B cell (primary cell): ENCODE measurements around the gene RNF26. TPM values are rescaled to one million over a fixed set of nuclear protein-coding genes. Genes with fewer than 3 reads are reported as not detected.

ENCODE experiments used
- ATAC-seq: fragments of 200-7000 bp; cut with Tn5 transposase; one replicate; pipeline ENCODE4 v1.10.0; 2021; ENCODE audit warnings: low read depth, mild to moderate bottlenecking, moderate number of reproducible peaks, moderate library complexity
- CTCF ChIA-PET: fragments of 350-600 bp; sonication (Branson Sonifier 250); formaldehyde crosslinking; loops from one replicate; lab custom pipeline; 2021; ENCODE audit warnings: antibody characterized with exemption, inconsistent platforms; lab: Charles Lee
- POLR2A ChIA-PET: fragments of 350-600 bp; sonication (Branson Sonifier 250); formaldehyde crosslinking; loops from one replicate; lab custom pipeline; 2021; ENCODE audit warnings: antibody characterized with exemption; lab: Charles Lee
- DNase-seq: peaks from one replicate; pipeline ENCODE4 v3.0.0; 2013
- H2AFZ ChIP-seq: 2 replicates; pipeline ENCODE4 v1.6.1; 2012; ENCODE audit warnings: mild to moderate bottlenecking, low read depth, low read length; ENCODE audit not compliant: insufficient read depth, poor library complexity, severe bottlenecking
- H3K27ac ChIP-seq, 2 donors: 1 replicate in 1 of 2; 2 replicates in 1 of 2; pipeline ENCODE4 v1.5.1; 2012 to 2013; ENCODE audit warnings: low read length in 2 of 2, mild to moderate bottlenecking in 2 of 2, moderate library complexity in 1 of 2
- H3K27me3 ChIP-seq, 4 experiments: fragments of 200-600 bp in 1 of 4; sonication (generic) in 1 of 4; replicated peaks in 1 of 4; 1 replicate in 2 of 4; 2 replicates in 2 of 4; pipeline versions ENCODE4 v1.6.1 to v1.7.0; 2013 to 2016; ENCODE audit warnings: low read length in 3 of 4, mild to moderate bottlenecking in 2 of 4, mixed read lengths in 1 of 4, moderate library complexity in 1 of 4; ENCODE audit not compliant: insufficient read depth in 4 of 4, control insufficient read depth in 3 of 4; ENCODE audit errors: control extremely low read depth in 1 of 4
- H3K36me3 ChIP-seq, 2 experiments: replicated peaks in 1 of 2; 1 replicate in 1 of 2; 2 replicates in 1 of 2; pipeline versions ENCODE4 v1.6.1 to v1.7.1; 2013; ENCODE audit warnings: low read length in 1 of 2; ENCODE audit not compliant: insufficient read depth in 2 of 2, control insufficient read depth in 1 of 2; ENCODE audit errors: control extremely low read depth in 1 of 2, extremely low read depth in 1 of 2
- H3K4me1 ChIP-seq, 2 donors: fragments of 200-600 bp in 1 of 2; sonication (generic) in 1 of 2; 1 replicate in 1 of 2; 2 replicates in 1 of 2; pipeline versions ENCODE4 v1.5.1 to v1.6.1; 2013 to 2017; ENCODE audit warnings: low read length in 2 of 2; ENCODE audit not compliant: control insufficient read depth in 2 of 2, insufficient read depth in 2 of 2
- H3K4me2 ChIP-seq: replicated peaks from 2 replicates; pipeline ENCODE3; 2012; ENCODE audit warnings: mild to moderate bottlenecking, low read depth, low read length; ENCODE audit not compliant: poor library complexity, severe bottlenecking
- H3K4me3 ChIP-seq, 5 experiments: fragments of 200-600 bp in 1 of 5; sonication (generic) in 1 of 5; 1 replicate in 3 of 5; 2 replicates in 2 of 5; pipeline versions ENCODE4 v1.5.1 to v1.7.0; 2011 to 2016; ENCODE audit warnings: low read length in 4 of 5, mild to moderate bottlenecking in 4 of 5, low read depth in 2 of 5, control low read depth in 1 of 5, moderate library complexity in 1 of 5; ENCODE audit not compliant: insufficient read depth in 1 of 5; ENCODE audit errors: control extremely low read depth in 1 of 5, extremely low read depth in 1 of 5
- H3K79me2 ChIP-seq: fragments of 200-600 bp; sonication (generic); one replicate; pipeline ENCODE4 v1.6.0; 2016; ENCODE audit warnings: low read length; ENCODE audit not compliant: control insufficient read depth, insufficient read depth
- H3K9ac ChIP-seq: fragments of 200-600 bp; sonication (generic); 2 replicates; pipeline ENCODE4 v1.6.1; 2017; ENCODE audit warnings: mild to moderate bottlenecking, low read length, moderate library complexity
- H3K9me3 ChIP-seq, 3 donors: one replicate each; pipeline versions ENCODE4 v1.6.1 to v1.7.1; 2013; ENCODE audit warnings: low read length in 2 of 3; ENCODE audit not compliant: control insufficient read depth in 2 of 3, insufficient read depth in 1 of 3; ENCODE audit errors: control extremely low read depth in 1 of 3
- H4K20me1 ChIP-seq: 2 replicates; pipeline ENCODE4 v1.6.0; 2012; ENCODE audit warnings: mild to moderate bottlenecking, low read length; ENCODE audit not compliant: insufficient read depth, control insufficient read depth, poor library complexity, severe bottlenecking
- H3K27ac Mint-ChIP-seq: one replicate; pipeline ENCODE4 v1.8.0; 2021; ENCODE audit warnings: mixed read lengths
- H3K27me3 Mint-ChIP-seq: one replicate; pipeline ENCODE4 v1.8.0; 2021; ENCODE audit warnings: mixed read lengths
- H3K4me1 Mint-ChIP-seq: one replicate; pipeline ENCODE4 v1.8.0; 2021; ENCODE audit warnings: mixed read lengths
- H3K4me3 Mint-ChIP-seq: one replicate; pipeline ENCODE4 v1.8.0; 2021; ENCODE audit warnings: mixed read lengths
- H3K9me3 Mint-ChIP-seq: one replicate; pipeline ENCODE4 v1.8.0; 2022; ENCODE audit warnings: mixed read lengths; ENCODE audit not compliant: insufficient read depth
- EZH2 ChIP-seq: IDR thresholded peaks from 2 replicates; pipeline ENCODE4 v1.6.1; 2012; ENCODE audit warnings: borderline replicate concordance, low read depth, mild to moderate bottlenecking, moderate library complexity, low read length; ENCODE audit not compliant: insufficient read depth, poor library complexity, severe bottlenecking
- WGBS: methylation state at CpG from one replicate; pipeline ENCODE4 v1.1.5; 2013; ENCODE audit warnings: missing lambda C conversion rate; ENCODE audit not compliant: insufficient coverage; 5-methylcytosine and 5-hydroxymethylcytosine counted together
- intact Hi-C: fragments of 100-400 bp; cut with micrococcal nuclease; formaldehyde crosslinking; loops from one replicate; pipeline ENCODE4 v1.10.0; 2022
- polyA plus RNA-seq: library from polyadenylated mRNA; depleted of rRNA; stranded (reverse); fragments of >200 nt; gene quantifications from 2 replicates; pipeline ENCODE4 v1.2.3, GENCODE V29; 2012
- total RNA-seq, 2 donors: library from RNA; stranded (reverse); fragments of 120-200 nt in 1 of 2; gene quantifications; 1 replicate in 1 of 2; 2 replicates in 1 of 2; pipeline versions ENCODE4 v1.2.3 to v1.2.4, GENCODE V29; 2013 to 2022
- TF ChIP-seq, protein P1 (sequence below): fragments of 200-600 bp; IDR thresholded peaks from one replicate; pipeline ENCODE4 v1.8.0; 2022; ENCODE audit warnings: antibody characterized with exemption, mild to moderate bottlenecking

RNF26 gene
- total and polyA plus RNA-seq, 2 donors (not counting 1 experiment from before 2014, with no cell fraction given), result 15.5 to 21.8 TPM

DNA sequence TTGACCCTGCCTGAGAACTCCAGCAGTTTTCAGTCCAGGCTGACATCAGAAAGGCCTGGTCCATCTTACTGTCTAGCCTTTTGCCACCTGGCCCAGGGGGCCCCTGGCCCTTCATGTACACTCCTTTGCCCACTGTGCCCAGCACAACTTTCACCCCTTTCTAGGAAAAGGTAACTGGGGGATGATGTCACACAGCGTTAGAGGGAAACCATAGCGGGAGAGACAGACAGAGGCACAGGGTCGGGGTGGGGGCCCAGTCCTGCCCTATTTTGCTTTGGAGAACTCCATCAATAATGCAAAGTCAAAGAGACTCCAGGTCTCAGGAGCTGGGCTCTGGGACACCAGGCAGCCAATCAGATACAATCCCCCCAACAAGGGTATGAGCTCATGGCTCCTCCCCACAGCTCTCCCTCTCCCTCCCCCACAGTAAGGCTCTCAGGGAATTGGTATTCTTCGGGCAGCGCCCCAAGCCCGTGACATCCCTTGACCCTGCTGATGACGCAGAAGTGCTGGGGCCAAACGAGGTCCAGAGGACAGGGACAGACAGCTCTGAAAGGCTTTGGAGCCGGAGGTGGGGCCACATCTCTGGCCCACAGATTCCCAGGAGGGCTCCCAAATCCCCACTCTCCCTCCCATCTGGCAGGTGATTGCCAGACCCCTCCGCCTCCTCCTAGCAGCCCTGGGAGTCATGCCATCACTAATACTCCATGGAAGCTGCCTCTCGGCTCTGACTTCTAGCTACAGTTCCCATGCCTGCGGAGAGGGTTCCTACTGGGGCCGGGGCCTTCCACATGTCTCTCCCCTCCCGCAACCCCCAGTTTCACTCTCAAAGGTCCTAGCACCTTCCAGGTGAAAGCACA lies 41.2 kb downstream of the RNF26 start:
- POLR2A ChIA-PET, result no interaction called here
- H3K9ac ChIP-seq, result no peak overlapping the region
- H3K27me3 Mint-ChIP-seq, result peaks cover 8% of the 10 kb centered on the region

More for the DNA sequence above, 41.2 kb downstream of the RNF26 start:
- no peak for TF ChIP-seq EZH2
- TF ChIP-seq, protein P1, sequence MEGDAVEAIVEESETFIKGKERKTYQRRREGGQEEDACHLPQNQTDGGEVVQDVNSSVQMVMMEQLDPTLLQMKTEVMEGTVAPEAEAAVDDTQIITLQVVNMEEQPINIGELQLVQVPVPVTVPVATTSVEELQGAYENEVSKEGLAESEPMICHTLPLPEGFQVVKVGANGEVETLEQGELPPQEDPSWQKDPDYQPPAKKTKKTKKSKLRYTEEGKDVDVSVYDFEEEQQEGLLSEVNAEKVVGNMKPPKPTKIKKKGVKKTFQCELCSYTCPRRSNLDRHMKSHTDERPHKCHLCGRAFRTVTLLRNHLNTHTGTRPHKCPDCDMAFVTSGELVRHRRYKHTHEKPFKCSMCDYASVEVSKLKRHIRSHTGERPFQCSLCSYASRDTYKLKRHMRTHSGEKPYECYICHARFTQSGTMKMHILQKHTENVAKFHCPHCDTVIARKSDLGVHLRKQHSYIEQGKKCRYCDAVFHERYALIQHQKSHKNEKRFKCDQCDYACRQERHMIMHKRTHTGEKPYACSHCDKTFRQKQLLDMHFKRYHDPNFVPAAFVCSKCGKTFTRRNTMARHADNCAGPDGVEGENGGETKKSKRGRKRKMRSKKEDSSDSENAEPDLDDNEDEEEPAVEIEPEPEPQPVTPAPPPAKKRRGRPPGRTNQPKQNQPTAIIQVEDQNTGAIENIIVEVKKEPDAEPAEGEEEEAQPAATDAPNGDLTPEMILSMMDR, result no peak
- intact Hi-C loops, result no loop called here
- DNase-seq, result peak; percentile 6
- H3K9me3 Mint-ChIP-seq, result no peaks in the 10 kb centered on the region
- Histone ChIP-seq H3K27me3 (peaks cover 0 to 6% (median 0%) of the 10 kb centered on the region in 4 experiments), H4K20me1 (no peaks in the 10 kb centered on the region), H3K36me3 (no peaks in the 10 kb centered on the region), H3K9me3 (no peaks in the 10 kb centered on the region), H3K4me2 (no peak overlapping the region), H3K79me2 (no peaks in the 10 kb centered on the region), H3K4me1 (no peaks in the 10 kb centered on the region), H2AFZ (no peak overlapping the region), H3K4me3 (no peak overlapping the region), H3K27ac (no peak overlapping the region)
- CTCF ChIA-PET, result interaction anchor here (1.1 to 5.5 kb wide), 4 partner anchors 11 to 19 kb away, joined by 3 to 46 read pairs (median 4); no protein-coding TSS in a partner anchor
- ATAC-seq, result no peak
- no peaks in the 10 kb centered on the region for H3K4me1 Mint-ChIP-seq
- no peak overlapping the region for H3K4me3 Mint-ChIP-seq
- H3K27ac Mint-ChIP-seq, result no peak overlapping the region
- WGBS, result 80% methylated on average over 14 of the region's 14 CpGs
